Omental fat pad (tissue), 4 donors: ENCODE results near the gene CHST11. TPM values are rescaled to one million over a fixed set of nuclear protein-coding genes. Genes with fewer than 3 reads are reported as not detected.

Source experiments
- ATAC-seq: fragments of 150-250 bp; one replicate; pipeline ENCODE4 v1.9.1; 2016; ENCODE audit warnings: mild to moderate bottlenecking, moderate library complexity; ENCODE audit not compliant: low FRiP score
- DNase-seq: peaks from one replicate; pipeline ENCODE4 v3.0.0-alpha.2; 2019; ENCODE audit warnings: low spot score
- total RNA-seq, 4 donors: library from RNA; depleted of rRNA; stranded (reverse); fragments of >200 nt; gene quantifications; one replicate each; pipeline ENCODE4 v1.1.0, GENCODE V29; 2016
- TF ChIP-seq, protein P1 (sequence below), 3 donors: fragments of 450-650 bp; IDR thresholded peaks; one replicate each; pipeline ENCODE4 v1.5.1; 2016 to 2017; ENCODE audit warnings: antibody characterized with exemption in 3 of 3, mild to moderate bottlenecking in 3 of 3, moderate library complexity in 2 of 3

CHST11 gene
- total RNA-seq, 4 donors from 2014 or later: 12.2 to 58.6 (median 30.1) TPM

DNA sequence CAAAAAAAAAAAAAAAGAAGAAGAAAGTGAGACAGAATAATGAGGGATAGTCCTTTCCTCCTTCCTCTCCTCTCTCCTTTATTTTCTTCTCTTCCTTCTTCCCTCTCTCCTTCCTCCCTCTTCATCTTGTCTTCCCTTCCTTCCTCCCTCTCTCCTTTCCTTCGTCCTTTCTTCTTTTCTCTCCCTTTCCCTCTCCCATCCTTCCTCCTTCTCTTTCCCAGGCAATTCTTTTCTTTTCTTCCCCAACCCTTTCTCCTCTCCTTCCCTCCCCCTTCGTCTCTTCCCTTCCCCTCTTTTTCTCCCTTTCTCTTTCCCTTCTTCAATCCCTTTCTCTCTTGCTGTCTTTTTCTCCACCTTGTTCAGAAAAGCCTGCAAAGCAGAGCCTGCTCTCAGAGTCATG lies 3.6 kb upstream of the CHST11 start:
- DNase-seq: no peak
- TF ChIP-seq, protein P1, sequence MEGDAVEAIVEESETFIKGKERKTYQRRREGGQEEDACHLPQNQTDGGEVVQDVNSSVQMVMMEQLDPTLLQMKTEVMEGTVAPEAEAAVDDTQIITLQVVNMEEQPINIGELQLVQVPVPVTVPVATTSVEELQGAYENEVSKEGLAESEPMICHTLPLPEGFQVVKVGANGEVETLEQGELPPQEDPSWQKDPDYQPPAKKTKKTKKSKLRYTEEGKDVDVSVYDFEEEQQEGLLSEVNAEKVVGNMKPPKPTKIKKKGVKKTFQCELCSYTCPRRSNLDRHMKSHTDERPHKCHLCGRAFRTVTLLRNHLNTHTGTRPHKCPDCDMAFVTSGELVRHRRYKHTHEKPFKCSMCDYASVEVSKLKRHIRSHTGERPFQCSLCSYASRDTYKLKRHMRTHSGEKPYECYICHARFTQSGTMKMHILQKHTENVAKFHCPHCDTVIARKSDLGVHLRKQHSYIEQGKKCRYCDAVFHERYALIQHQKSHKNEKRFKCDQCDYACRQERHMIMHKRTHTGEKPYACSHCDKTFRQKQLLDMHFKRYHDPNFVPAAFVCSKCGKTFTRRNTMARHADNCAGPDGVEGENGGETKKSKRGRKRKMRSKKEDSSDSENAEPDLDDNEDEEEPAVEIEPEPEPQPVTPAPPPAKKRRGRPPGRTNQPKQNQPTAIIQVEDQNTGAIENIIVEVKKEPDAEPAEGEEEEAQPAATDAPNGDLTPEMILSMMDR (IDR thresholded peaks at IDR 0.05): no peak

DNA sequence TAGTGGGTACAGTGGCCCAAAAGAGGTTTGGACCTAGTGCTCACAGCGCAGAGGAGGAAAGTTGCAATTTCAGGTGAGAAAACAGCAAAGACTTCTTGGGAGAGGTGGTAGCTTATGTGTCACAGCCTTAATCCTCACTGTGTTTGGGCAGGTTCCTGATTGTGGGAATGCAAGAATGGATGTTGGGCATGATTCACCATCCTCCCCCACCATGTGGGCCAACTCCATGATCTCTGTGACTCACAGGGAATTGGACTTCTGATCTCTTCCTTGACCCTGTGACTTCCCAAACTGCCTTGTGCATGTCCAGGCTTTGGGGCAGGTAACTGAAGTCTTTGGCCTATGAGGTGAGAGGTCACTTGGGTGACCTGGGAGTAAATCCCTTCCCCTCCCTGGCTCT lies 1.8 kb upstream of the CHST11 start:
- TF ChIP-seq, protein P1 (IDR thresholded peaks at IDR 0.05): no peak
- ATAC-seq (peak; percentile 26), DNase-seq (no peak)

More for the DNA sequence above, 3.6 kb upstream of the CHST11 start:
- ATAC-seq: no peak

DNA sequence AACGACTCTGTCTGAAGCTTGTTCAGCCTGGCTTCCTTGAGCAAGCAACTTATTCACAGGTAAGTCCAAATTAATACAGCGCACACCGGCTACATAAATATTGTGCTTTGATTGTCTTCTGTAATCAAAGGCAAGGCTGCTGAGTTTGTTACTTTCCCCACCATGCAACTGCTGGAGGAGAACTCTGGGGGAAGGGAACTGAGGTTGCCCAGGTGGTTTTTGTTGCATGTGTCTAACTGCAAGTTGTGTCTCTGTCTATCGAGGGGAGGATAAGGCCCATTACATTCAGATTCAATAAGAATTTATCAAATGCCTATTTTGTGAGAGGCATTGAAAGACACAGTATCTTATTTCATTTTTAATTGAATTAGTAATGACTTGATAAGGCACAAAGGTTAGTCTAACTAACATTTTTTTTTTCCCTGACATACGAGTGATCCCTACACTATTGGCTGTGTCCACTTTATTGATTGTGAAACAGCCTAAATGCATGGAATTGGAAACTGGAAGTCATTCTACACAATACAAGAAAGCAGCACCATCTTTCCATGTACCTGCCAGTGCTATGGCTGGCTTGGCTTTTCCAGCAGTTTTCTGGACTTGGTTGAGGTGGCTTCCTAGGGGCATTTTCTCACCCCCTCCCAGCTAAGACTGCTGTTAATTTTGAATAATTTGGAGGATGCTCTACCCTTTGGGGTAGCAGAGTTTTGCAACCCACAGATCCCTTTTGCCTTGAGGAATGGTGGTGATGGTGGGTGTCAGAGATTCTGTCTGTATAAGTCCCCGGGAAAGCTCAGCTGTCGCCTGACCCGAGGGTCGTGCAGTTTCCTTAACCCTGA lies 951 bp upstream of the CHST11 start:
- DNase-seq (no peak), ATAC-seq (no peak)
- TF ChIP-seq, protein P1 (IDR thresholded peaks at IDR 0.05): no peak

DNA sequence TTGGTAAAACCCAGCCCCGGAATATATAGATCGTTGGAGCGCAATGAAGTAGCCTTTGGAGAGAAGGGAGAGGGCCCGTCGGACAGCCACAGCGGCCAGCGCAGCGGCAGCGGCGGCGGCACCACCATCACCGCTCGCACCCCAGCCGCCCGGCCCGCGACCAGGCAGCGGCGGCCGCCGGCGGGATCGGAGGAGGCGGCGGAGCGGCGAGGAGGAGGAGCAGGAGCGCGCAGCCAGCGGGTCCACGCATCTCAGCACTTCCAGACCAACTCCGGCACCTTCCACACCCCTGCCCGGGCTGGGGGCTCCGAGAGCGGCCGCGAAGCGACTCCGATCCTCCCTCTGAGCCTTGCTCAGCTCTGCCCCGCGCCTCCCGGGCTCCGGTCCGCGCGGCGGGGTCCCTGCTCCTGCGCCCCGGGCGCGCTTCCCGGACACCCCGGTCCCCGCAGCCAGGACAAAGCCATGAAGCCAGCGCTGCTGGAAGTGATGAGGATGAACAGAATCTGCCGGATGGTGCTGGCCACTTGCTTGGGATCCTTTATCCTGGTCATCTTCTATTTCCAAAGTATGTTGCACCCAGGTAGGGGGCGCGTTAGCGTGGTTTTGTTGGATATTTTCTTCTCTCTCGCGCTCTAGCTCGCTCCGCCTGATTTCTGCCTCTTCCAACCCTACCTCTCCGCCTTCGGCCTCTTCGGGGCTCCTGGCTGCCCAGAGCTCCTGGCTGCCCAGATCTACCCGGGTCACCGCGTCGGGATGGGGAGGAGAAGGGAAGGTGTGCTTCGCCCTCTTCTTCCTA lies 400 bp downstream of the CHST11 start:
- TF ChIP-seq, protein P1 (IDR thresholded peaks at IDR 0.05): no peak
- ATAC-seq (peak; percentile 35), DNase-seq (peak; percentile 45)

DNA sequence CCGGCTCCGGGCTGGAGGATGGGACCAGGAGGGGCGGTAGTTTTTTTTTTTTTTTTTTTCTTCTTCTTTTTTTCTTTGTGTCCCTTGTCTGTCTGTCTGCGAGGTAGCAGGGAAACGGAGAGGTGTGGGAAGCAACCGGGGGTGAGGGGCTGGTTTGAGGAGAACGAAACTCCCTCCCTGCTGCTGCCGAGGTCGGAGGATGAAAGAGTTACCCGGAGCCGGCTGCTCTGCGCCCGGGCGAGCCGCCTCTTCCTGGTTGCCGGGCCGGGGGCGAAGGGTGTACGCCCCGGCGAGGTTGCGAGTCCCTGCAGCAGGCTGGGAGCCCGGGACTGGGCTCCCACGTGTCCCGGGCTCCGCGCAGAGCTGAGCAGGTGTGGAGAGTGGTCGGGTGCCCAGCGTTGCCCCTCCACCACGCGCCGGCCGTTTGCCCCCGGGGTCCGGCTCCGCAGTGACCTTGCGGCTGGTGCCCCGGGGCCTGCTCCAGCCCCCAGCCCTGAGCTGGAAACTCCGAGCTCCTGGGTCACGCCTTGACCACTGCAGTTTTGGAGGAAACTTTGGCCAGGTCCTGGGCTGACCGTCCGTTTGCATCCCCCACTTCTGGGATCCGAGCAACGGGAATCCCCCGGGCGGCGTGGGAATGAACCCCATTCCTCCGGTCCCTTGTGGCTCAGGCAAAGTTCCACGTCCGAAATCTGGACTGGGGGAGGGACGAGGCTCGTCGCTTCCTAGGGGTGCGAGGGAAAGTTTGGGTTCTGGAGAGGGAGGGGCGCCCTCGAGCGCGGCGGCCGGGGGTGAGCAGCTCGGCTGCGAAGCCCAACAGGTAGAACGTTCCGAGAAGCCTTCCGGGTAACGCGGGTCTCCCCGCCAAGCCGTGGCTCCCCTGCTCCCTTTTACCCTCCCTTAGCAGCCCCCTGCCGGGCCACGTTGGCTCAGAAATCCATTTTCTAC lies 1.3 kb downstream of the CHST11 start:
- DNase-seq (no peak), ATAC-seq (peak; percentile 33)
- TF ChIP-seq, protein P1 (IDR thresholded peaks at IDR 0.05): no peak

DNA sequence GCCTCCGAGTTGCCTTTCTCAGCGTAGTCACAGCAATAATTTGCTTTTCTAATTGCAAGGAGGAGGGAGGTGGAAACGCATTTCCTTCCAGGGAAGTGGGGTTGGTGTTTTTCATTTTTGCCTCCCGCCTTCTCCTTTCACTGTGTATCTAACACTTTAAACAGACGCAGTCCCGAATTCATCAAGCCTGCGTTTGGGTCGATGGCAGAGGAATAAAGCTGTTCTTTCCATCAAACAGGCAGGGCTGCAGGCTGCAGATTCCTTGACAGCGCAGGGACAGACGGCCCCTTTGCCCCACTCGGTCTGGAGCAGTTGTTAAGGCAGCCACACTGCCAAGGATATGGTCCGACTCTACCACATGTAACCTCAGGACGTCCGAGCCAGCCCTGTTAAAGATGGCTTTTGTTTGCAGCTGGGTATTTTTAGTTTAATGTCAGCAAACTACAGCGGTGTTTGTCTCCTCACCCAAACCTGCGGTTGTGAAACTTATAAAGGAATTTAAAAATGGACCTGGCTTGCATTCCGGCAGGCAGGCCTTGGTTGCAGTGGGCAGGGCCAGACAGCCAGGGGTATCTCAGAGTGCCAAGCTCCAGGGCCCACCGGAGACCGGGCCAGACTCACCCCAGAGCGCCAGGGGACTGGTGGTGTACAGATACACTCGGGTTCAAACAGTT lies 2.1 kb downstream of the CHST11 start:
- DNase-seq: no peak
- TF ChIP-seq, protein P1 (IDR thresholded peaks at IDR 0.05): no peak
- ATAC-seq: no peak
